Measurements from ENCODE around the gene NHS. TPM values are rescaled to one million over a fixed set of nuclear protein-coding genes. Genes with fewer than 3 reads are reported as not detected.
"Not testable (repeated sequence)": the region's sequence is repeated elsewhere in the genome, so short reads cannot be mapped to it uniquely, and the experiment has no call there.

NHS gene
- total and polyA plus RNA-seq, 8 donors: 0.19 to 1.7 (median 0.54) TPM

DNA sequence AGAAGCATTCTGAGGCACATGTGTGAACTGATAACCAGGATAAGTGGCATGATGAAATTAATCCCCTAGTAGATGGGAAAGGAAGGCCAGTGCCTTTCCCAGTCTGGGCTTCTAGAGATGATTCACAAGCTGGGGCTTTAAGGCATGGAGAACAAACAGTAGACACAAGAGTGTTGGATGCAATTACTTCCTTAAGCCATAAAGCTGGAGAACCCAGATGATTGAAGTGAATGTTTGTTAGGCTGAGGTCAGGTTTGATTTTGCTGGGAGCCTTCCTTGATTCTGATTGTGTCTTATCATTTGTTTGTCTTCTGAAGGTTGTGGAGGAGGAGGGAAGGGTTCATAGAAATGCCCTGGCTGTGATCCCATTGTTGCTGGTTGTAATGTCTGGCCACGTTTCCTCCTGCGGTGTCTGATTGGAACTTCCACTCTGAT lies 125.2 kb downstream of the NHS start:
- Histone ChIP-seq H3K27ac (no peak overlapping the region), H3K27me3 (no peaks in the 10 kb centered on the region), H3K9me3 (no peaks in the 10 kb centered on the region), H3K4me3 (no peak overlapping the region), H3K4me1 (peaks cover 0 to 2% (median 0%) of the 10 kb centered on the region in 3 donors), H3K36me3 (no peaks in the 10 kb centered on the region)
- ATAC-seq (peak in 3 of 4 donors; percentile 57 to 72 (median 70)), FAIRE-seq (peak; percentile 88), DNase-seq (no peak)
- 14 to 26% methylated on average over 2 of the region's 2 CpGs for WGBS, 2 donors
- TF ChIP-seq, protein P1, sequence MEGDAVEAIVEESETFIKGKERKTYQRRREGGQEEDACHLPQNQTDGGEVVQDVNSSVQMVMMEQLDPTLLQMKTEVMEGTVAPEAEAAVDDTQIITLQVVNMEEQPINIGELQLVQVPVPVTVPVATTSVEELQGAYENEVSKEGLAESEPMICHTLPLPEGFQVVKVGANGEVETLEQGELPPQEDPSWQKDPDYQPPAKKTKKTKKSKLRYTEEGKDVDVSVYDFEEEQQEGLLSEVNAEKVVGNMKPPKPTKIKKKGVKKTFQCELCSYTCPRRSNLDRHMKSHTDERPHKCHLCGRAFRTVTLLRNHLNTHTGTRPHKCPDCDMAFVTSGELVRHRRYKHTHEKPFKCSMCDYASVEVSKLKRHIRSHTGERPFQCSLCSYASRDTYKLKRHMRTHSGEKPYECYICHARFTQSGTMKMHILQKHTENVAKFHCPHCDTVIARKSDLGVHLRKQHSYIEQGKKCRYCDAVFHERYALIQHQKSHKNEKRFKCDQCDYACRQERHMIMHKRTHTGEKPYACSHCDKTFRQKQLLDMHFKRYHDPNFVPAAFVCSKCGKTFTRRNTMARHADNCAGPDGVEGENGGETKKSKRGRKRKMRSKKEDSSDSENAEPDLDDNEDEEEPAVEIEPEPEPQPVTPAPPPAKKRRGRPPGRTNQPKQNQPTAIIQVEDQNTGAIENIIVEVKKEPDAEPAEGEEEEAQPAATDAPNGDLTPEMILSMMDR (IDR thresholded peaks at IDR 0.05): no peak
- intact Hi-C loops (cut with DNase I): no loop called here

DNA sequence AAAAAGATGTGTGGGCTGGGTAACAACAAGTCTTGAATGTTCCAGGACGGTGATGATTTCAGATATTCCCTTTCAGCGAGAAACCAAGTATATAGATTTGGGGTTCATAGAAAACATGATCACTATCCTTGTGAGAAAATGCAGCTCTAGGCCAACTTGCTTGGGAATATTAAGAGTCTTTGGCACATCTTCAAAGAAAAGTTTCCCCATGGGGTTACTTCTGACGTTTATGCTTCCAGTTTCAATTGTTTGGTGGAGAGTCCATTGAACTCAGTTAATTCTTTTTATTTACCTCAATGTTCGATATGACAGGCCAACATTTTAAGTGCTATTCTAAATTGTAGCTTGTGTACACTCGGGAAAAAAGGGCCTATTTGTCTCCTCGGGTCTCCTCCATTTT lies 126.7 kb downstream of the NHS start:
- H3K27me3 ChIP-seq: no peaks in the 10 kb centered on the region
- H3K4me3 ChIP-seq: no peak overlapping the region
- WGBS, 2 donors: 69 to 73% methylated on average over 6 of the region's 6 CpGs
- H3K4me1 ChIP-seq: no peaks in the 10 kb centered on the region
- TF ChIP-seq, protein P1 (IDR thresholded peaks at IDR 0.05): no peak
- ATAC-seq: no peak
- H3K9me3 ChIP-seq: no peaks in the 10 kb centered on the region
- no peak overlapping the region for H3K27ac ChIP-seq
- no peaks in the 10 kb centered on the region for H3K36me3 ChIP-seq
- FAIRE-seq: no peak
- intact Hi-C loops (cut with DNase I): no loop called here
- DNase-seq: no peak

DNA sequence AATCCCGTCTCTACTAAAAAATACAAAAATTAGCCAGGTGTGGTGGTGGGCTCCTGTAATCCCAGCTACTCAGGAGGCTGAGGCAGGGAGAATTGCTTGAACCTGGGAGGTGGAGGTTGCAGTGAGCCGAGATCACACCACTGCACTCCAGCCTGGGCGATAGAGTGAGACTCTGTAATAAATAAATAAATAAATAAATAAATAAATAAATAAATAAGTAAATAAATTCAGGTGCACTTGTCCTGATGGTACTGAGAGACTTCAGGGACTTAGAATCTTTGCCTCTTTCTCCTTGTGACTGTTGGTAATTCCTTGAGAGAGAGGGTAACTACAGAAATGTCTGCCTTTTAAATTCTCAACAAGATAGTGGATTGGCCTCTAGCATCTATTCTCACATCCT lies 131.4 kb downstream of the NHS start:
- H3K27ac ChIP-seq; intact Hi-C loops (cut with DNase I); H3K4me3 ChIP-seq; FAIRE-seq; H3K27me3 ChIP-seq; H3K36me3 ChIP-seq; H3K9me3 ChIP-seq; H3K4me1 ChIP-seq; ATAC-seq; DNase-seq: not testable (repeated sequence)
- 88 to 92% methylated on average over 3 of the region's 3 CpGs for WGBS, 2 donors

DNA sequence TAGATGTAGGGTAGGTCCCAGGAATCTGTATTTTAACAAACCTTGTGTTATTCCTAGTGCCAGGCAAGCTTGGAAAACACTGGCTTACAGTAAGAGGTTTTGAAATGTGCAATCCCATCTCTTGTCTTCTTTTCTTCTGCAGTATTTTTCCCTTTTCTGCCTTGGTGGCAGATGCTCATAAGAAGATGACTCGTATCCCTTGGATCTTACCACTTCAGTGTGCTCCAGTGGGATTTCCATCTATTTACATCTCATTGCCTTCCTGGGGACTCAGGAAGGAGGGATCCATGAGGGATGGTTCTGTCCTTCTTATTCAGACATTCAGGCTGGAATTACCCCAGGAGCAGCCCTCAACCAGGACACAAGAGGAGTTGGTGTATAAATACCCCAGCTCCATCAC lies 136.6 kb downstream of the NHS start:
- no peak for ATAC-seq
- no peaks in the 10 kb centered on the region for H3K27me3 ChIP-seq
- no peak for FAIRE-seq
- H3K36me3 ChIP-seq: no peaks in the 10 kb centered on the region
- no peaks in the 10 kb centered on the region for H3K4me1 ChIP-seq
- 88 to 97% methylated on average over 1 of the region's 1 CpG for WGBS, 2 donors
- intact Hi-C loops (cut with DNase I): no loop called here
- TF ChIP-seq, protein P1 (IDR thresholded peaks at IDR 0.05): no peak
- DNase-seq: no peak
- no peak overlapping the region for H3K27ac ChIP-seq
- no peaks in the 10 kb centered on the region for H3K9me3 ChIP-seq
- H3K4me3 ChIP-seq: no peak overlapping the region

DNA sequence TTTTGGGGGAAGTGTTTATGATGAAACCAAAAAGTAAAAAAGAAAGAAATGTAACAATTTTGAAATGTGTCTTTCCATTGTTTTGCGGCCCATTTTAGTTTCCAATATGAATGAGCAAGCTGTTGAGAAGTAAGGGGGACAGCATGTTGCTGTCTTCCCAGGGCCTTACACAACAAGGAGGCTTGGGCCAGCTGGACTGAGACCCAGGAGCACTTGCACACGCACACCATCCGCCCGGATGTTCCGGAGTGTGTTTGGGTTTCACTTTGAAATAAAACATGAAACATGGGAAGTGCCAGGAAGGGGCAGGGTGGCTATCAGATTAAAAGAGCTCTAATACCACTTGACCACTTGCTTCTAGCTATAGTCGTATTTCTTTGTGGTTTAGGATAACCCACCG lies 144.4 kb downstream of the NHS start:
- DNase-seq (peak in 1 of 6 donors; percentile 16), ATAC-seq (peak in 3 of 4 donors; percentile 22 to 51 (median 42))
- H3K27ac ChIP-seq: no peak overlapping the region

More for the DNA sequence above, 144.4 kb downstream of the NHS start:
- Histone ChIP-seq H3K4me1 (no peaks in the 10 kb centered on the region), H3K36me3 (no peaks in the 10 kb centered on the region), H3K9me3 (no peaks in the 10 kb centered on the region), H3K27me3 (peaks cover 0 to 4% (median 0%) of the 10 kb centered on the region in 4 donors), H3K4me3 (no peak overlapping the region)
- FAIRE-seq: no peak
- intact Hi-C loops (cut with DNase I): no loop called here
- 67 to 71% methylated on average over 7 of the region's 7 CpGs for WGBS, 2 donors
- TF ChIP-seq, protein P1 (IDR thresholded peaks at IDR 0.05): no peak

All from pancreas (tissue), 10 donors.